Activated CD4-positive, alpha-beta T cell treated with anti-CD3 and anti-CD28 coated beads for 24 hours (primary cell): ENCODE measurements around the gene ABLIM1.
A peak's percentile ranks its signal among the peaks of the same experiment; 100 is the strongest.

Experiments used
- DNase-seq, 2 donors: peaks; one replicate each; pipeline ENCODE4 v3.0.0-alpha.2; 2020; ENCODE audit warnings: low read depth in 2 of 2

Gene ABLIM1

GRCh38 chr10:114518401-114519305 lies 139.4 kb downstream of the ABLIM1 start:
- DNase-seq: no peak

GRCh38 chr10:114517368-114518250 lies 140.5 kb downstream of the ABLIM1 start:
- DNase-seq: no peak

GRCh38 chr10:114516356-114516755 lies 141.7 kb downstream of the ABLIM1 start:
- no peak for DNase-seq

- no peak for DNase-seq
Observed at GRCh38 chr10:114515298-114515914, 142.7 kb downstream of the ABLIM1 start.

GRCh38 chr10:114513381-114513792 lies 144.7 kb downstream of the ABLIM1 start:
- DNase-seq: no peak

- DNase-seq: no peak
Observed at GRCh38 chr10:114511881-114512280, 146.2 kb downstream of the ABLIM1 start.

GRCh38 chr10:114508376-114508775 lies 149.7 kb downstream of the ABLIM1 start:
- no peak for DNase-seq

GRCh38 chr10:114507449-114507848 lies 150.6 kb downstream of the ABLIM1 start:
- no peak for DNase-seq

GRCh38 chr10:114506871-114507385 lies 151.1 kb downstream of the ABLIM1 start:
- no peak for DNase-seq

GRCh38 chr10:114504769-114505579 lies 153.1 kb downstream of the ABLIM1 start:
- DNase-seq: no peak

GRCh38 chr10:114502074-114502473 lies 156.0 kb downstream of the ABLIM1 start:
- DNase-seq: no peak

- no peak for DNase-seq
Observed at GRCh38 chr10:114501650-114502049, 156.4 kb downstream of the ABLIM1 start.

GRCh38 chr10:114500643-114501042 lies 157.4 kb downstream of the ABLIM1 start:
- no peak for DNase-seq

GRCh38 chr10:114499630-114500190 lies 158.4 kb downstream of the ABLIM1 start:
- DNase-seq: peak; percentile 60 to 67

GRCh38 chr10:114499116-114499515 lies 159.0 kb downstream of the ABLIM1 start:
- DNase-seq: no peak

- DNase-seq: no peak
Observed at GRCh38 chr10:114498413-114499111, 159.5 kb downstream of the ABLIM1 start.

GRCh38 chr10:114495303-114495702 lies 162.8 kb downstream of the ABLIM1 start:
- no peak for DNase-seq

GRCh38 chr10:114492351-114493037 lies 165.6 kb downstream of the ABLIM1 start:
- no peak for DNase-seq

- no peak for DNase-seq
Observed at GRCh38 chr10:114491933-114492332, 166.1 kb downstream of the ABLIM1 start.
